Activated CD4-positive, alpha-beta T cell treated with anti-CD3 and anti-CD28 coated beads, Interleukin-10, Interleukin-2, amounts not matched to agents 100 ng/mL and 50 ng/mL, durations not matched to agents 16 hours and 8 hours (primary cell): ENCODE data around the gene ZCCHC8.
A peak's percentile ranks its signal among the peaks of the same experiment; 100 is the strongest.
"Not testable (repeated sequence)": the region's sequence is repeated elsewhere in the genome, so short reads cannot be mapped to it uniquely, and the experiment has no call there.

Experiments used
- DNase-seq: peaks from one replicate; pipeline ENCODE4 v3.0.0-alpha.2; 2020

Gene ZCCHC8

GRCh38 chr12:122506393-122506938, 5.7 kb upstream of the ZCCHC8 start:
- no peak for DNase-seq

- DNase-seq, result no peak
Measured at GRCh38 chr12:122505419-122506051, 4.8 kb upstream of the ZCCHC8 start.

GRCh38 chr12:122503783-122504590, 3.3 kb upstream of the ZCCHC8 start:
- DNase-seq, result no peak

GRCh38 chr12:122503147-122503751, 2.5 kb upstream of the ZCCHC8 start:
- peak; percentile 13 for DNase-seq

- no peak for DNase-seq
Measured at GRCh38 chr12:122501489-122501989, 807 bp upstream of the ZCCHC8 start.

GRCh38 chr12:122499991-122500684, 594 bp downstream of the ZCCHC8 start:
- DNase-seq, result peak; percentile 57

- no peak for DNase-seq
Measured at GRCh38 chr12:122495258-122495657, 5.5 kb downstream of the ZCCHC8 start.

- not testable (repeated sequence) for DNase-seq
Measured at GRCh38 chr12:122493222-122493621, 7.5 kb downstream of the ZCCHC8 start.

- DNase-seq, result no peak
Measured at GRCh38 chr12:122491991-122492390, 8.7 kb downstream of the ZCCHC8 start.

- no peak for DNase-seq
Measured at GRCh38 chr12:122489038-122489437, 11.7 kb downstream of the ZCCHC8 start.

GRCh38 chr12:122487807-122488206, 12.9 kb downstream of the ZCCHC8 start:
- not testable (repeated sequence) for DNase-seq

GRCh38 chr12:122486805-122487426, 13.8 kb downstream of the ZCCHC8 start:
- no peak for DNase-seq

GRCh38 chr12:122486360-122486759, 14.4 kb downstream of the ZCCHC8 start:
- not testable (repeated sequence) for DNase-seq

GRCh38 chr12:122484385-122484784, 16.3 kb downstream of the ZCCHC8 start:
- DNase-seq, result not testable (repeated sequence)

GRCh38 chr12:122483969-122484368, 16.8 kb downstream of the ZCCHC8 start:
- DNase-seq, result no peak

GRCh38 chr12:122481861-122482260, 18.9 kb downstream of the ZCCHC8 start:
- DNase-seq, result no peak

- no peak for DNase-seq
Measured at GRCh38 chr12:122480753-122481152, 20.0 kb downstream of the ZCCHC8 start.

GRCh38 chr12:122474324-122474716, 26.4 kb downstream of the ZCCHC8 start:
- DNase-seq, result no peak

- peak; percentile 61 for DNase-seq
Measured at GRCh38 chr12:122473543-122474323, 27.0 kb downstream of the ZCCHC8 start.

GRCh38 chr12:122471324-122472226, 29.2 kb downstream of the ZCCHC8 start:
- DNase-seq, result peak; percentile 60
